HG03439 (cell line): ENCODE data around the gene WFDC2.

Experiments
- ATAC-seq: cut with Tn5 transposase; IDR thresholded peaks from one replicate; pipeline ENCODE4 v1.9.1; 2021; ENCODE audit warnings: mild to moderate bottlenecking, moderate library complexity; ENCODE audit not compliant: unreplicated experiment

Gene WFDC2, protein sequence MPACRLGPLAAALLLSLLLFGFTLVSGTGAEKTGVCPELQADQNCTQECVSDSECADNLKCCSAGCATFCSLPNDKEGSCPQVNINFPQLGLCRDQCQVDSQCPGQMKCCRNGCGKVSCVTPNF

DNA sequence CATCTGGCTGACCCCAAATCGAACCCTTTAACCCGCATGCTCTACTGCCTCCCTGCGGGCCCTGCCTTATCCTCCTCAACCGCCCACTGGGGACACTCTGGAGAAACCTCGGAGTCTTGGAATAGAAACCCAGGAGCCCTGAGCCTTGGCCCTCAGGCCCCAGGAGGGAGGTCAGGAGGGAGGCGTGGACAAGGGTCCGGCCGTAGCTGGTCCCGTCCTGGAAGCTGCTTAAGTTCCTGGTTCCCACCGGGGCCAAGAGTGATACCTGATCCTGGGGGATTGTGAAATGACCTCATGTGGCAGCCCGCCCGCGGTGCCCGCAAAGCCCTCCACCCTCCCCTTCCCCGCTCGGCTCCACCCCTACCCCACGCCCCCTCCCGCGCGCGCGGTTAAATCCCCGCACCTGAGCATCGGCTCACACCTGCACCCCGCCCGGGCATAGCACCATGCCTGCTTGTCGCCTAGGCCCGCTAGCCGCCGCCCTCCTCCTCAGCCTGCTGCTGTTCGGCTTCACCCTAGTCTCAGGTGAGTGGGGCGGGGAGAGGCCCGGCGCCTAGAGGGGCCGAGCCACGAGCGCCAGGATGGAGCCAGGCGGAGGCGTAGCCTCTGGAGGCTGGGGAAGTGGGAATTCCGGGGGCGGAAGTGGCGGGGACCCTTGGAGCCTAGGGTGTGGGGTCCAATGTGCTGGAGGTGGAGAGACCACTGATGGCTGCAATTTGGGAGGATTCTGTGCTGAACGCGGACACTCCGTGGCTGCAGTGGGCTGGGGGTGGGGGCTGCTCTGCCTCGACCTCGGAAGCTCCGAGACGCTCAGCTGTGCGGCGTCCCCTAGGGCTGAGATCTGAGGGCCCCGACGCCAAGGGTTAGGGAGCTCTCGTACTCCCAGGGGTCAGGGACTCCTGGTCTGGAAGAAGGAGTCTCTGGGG, at the start of gene WFDC2:
WFDC2 (plus strand) TSS at position 418 of the 926 bp plus-strand sequence; CDS start at position 447, 29 bp downstream.
- no peak for ATAC-seq

DNA sequence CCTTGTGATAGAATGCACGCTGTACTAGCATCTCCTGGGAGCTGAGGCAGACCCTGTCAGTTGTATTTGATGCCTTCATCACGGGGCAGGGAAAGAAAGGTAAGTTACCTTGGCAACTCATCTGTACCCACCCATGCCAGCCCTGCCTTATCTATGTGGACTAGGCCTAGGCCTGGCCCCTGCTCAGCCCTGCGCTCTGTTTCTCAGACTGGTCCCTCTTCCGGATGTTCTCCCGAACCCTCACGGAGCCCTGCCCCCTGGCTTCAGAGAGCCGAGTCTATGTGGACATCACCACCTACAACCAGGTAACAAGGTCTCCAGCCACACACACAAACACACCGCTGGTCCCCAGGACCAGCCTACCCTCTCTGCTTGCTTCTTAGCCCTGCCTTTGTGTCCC, 49.4 kb upstream of the WFDC2 start:
- ATAC-seq, result no peak

DNA sequence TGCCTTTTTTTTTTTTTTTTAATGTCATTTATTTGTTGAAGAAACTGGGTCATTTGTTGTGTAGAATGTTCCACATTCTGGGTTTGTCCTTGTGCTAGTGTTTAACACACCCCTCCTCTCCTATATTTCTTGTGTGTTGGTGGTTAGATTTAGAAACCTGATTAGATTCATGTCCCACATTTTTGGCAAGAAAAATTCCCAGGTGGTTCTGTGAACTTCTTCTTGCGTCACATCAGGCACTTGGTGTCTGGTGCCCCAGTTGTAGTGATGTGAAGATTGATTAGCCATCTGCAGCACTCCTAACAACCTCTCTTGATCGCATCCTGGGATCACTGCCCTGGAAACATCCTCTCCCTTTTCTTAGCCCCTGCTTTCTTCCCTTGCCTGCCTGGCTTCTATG, 45.9 kb upstream of the WFDC2 start:
- no peak for ATAC-seq

DNA sequence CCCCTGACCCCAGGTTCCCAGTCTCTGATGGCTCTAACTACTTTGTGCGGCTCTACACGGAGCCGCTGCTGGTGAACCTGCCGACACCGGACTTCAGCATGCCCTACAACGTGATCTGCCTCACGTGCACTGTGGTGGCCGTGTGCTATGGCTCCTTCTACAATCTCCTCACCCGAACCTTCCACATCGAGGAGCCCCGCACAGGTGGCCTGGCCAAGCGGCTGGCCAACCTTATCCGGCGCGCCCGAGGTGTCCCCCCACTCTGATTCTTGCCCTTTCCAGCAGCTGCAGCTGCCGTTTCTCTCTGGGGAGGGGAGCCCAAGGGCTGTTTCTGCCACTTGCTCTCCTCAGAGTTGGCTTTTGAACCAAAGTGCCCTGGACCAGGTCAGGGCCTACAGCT, 44.0 kb upstream of the WFDC2 start:
- no peak for ATAC-seq

DNA sequence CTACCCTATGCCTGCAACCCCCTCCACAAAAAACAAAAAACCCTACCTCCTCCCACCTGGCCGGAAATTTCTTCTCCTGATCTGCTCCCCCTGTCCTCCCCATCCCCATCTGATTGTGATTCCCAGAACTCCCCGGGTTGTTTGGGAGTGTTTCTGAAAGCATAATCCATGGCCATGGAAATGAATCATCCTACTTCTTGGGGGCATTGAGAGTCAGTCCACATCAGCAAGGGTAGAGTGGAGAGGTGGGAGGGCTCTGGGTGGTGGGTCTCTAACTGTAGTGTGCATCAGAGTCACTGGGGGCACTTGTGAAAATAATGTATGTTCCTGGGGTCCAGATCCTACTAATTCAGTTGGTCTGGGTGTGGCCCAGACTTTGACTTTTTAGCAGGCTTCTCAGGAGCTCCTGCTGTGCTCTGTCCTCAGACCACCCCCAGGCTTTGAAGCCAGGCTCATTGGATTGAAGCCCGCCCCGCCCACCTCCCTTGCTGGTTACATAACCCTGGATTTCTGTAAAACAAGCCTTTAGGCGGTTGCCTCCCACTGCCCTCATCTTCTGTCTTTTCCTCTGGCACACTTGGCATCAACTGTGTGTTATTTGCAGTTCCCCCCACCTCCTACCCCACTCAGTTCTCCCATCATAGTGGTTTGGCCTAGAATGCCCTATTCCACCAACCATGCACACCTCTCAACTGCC, 43.1 kb upstream of the WFDC2 start:
- ATAC-seq, result no peak

DNA sequence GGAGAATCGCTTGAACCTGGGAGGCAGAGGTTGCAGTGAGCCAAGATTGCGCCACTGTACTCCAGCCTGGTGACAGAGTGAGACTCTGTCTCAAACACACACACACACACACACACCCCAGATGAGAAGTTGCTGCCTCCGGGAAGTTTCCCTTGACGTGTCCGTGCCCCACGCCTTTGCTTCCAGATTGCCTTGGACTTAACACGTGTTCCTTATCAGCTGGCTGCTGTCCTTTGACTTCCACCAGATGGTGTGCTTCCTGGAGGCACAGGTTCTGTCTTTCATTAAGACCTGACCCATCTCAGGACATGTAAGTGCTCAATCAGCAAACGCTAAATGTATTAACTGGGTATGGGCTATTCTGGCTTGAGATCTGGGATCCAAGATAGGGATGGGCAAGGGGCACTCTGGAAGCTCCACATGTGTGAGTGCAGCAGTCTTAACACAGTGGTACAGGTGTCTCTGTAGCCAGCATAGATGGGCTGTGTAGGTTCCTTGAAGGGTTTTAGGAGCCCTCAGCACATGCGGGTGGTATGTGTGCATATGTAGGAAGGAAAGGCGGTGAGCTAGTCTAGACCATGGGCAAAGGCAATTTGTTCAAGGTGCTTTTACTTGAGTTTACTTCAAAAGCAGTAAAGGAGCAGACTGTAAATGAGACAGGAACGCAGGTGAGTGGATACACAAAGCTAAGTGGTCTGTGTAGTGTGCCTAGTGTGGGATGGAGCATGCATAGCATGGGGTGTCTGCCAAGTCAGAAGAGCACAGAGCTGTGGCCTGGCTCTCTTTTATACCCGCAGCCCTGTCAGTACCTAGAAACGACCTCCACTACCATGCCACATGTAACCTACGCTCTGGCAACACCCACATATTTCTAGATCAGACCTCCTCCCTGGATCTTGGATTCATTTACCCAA, 42.1 kb upstream of the WFDC2 start:
- ATAC-seq, result no peak

DNA sequence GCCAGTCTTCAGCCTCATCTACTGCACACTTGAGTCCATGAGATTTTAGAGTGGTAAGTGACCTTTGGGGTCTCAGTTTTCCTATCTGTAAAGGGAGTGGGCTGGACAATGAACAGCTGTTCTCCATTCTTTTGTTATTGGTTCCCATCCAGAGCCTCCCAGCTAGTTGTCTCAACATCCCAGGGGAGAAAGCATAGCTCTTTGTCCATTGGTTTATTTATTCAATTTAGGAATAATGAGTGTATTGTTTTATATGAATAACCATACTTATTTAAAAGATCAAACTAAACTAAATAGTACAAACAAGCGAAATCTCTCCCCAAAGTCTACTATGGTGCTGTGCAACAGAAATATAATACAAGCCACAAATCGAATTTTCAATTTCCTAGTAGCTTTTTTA, 39.9 kb upstream of the WFDC2 start:
- no peak for ATAC-seq

DNA sequence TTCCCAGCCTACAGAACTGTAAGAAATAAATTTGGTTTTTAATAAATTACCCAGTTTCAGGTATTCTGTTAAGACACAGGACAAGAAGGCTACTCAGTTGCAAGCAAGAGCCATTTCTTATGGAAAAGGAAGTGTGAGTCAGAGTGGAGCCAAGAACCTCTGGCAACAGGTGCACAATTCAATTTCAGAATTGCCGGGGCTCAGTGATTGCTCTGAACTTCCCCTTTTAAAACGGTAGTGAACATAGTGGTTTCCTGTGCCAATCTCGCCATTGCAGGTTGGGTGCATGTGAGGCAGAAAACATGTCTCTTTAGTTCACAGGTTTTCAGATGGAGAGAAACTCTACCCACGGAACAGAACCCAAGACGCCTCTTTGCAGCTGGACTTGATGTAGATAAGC, 37.3 kb upstream of the WFDC2 start:
- peak; percentile 55 for ATAC-seq

DNA sequence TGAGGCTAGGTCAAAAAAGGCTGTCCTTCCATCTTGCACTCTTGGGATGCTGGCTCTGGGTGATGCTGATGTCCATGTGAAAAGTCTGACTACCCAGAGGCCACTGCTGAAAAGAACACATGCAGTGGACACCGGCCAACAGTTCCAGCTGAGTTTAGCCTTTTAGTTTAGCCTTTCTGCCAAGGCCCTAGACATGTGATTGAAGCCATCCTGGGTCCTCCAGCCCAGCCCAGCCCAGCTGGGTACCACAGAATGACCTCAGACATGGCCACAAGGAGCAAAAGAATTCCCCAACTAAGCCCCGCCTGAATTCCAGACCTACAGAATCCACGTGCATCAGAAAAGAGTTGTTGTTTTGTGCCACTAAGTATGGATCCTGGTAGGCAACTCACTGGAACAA, 36.2 kb upstream of the WFDC2 start:
- ATAC-seq, result no peak

DNA sequence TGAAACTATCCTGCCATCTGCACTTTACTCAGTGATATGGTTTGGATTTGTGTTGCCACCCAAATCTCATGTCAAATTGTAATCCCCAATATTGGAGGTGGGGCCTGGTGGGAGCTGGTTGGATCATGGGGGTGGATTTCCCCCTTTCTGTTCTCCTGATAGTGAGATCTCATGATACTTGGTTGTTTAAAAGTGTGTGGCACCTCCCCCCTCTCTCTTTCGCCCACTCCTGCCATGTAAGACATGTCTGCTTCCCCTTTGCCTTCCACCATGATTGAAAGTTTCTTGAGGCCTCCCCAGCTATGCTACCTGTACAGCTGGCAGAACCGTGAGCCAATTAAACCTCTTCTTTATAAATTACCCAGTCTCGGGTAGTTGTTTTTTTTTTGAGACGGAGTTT, 35.6 kb upstream of the WFDC2 start:
- no peak for ATAC-seq

DNA sequence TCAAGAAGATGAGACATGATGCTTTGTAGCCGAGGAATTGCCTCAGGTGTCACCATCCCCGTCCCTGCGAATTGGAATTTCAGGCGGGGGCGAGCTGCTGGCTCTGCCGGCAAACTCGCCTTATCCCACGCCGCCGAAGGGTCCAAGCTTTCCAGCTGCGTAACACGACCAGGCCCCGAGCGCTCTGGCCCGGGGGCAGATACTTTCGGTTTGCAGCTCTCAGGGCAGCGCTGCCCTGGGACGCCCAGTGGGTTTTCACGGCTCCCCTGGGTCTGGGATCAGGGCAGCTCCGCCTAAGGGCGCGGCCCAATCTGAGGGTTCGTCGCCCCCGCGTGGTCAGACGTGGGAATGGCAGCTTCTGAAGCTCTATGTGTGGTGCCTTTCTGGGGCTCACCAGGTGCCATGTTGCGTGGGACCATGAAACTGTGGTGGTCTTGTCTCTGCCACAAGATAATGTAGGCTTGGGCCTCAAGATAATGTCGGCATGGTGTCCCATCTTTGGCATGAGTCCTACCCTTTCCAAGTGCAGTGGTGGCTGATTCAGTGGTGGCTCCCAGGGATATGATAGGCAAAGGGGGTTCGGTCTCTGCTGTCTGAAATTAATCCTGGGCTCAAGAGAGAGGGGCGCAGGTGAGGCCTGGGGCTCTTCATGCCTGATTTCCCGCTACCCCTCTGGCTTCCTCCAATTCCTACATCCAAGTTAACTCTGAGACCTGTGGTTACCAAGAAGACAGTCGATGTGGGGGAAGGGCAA, 32.6 kb upstream of the WFDC2 start:
- peak; percentile 83 for ATAC-seq

DNA sequence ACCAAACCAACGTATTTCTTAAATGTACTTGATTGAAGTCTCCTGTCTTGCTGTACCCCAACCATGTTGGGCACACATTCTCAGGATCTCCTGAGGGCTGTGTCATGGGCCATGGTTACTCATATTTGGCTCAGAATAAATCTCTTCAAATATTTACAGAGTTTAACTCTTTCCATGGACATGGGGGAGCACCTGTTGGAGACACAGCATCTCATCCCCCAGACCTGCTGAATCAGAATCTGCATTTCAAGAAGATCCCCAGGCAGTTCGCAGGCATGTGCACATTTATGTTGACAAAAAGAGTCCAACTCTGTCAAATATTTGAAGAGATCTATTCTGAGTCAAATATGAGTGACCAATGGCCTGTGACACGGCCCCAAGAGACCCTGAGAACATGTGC, 29.1 kb upstream of the WFDC2 start:
- no peak for ATAC-seq

DNA sequence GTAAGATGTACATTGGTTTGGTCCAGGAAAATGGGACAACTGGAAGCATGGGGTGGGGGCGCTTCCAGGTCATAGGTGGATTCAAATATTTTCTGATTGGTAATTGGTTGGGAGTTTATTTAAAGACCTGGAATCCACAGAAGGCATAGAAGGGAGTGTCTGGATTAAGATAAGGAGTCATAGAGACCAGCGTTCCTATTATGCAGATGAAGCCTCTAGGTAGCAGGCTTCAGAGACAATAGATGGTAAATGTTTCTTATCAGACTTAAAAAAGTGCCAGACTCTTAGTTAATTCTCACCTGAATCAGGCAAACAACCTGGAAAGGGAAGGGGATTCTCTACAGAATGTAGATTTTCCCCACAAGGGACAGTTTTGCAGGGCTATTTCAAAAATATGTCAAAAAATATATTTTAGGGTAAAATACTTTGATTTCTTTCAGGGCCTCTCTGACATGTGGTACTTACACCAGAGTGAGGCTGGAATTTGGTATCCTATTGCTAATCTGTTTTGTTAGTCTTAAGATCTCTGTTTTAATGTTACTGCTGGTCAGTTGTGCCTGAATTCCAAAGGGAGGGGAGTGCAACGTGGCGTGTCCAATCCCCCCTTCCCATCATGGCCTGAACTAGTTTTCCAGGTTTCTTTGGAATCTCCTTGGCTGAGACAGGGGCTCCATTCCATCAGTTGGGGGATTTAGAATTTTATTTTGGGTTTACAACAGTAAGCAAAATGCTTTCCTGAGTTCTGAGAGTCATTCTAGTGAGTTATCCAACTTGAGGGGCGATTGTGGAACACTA, 28.5 kb upstream of the WFDC2 start:
- ATAC-seq, result no peak

DNA sequence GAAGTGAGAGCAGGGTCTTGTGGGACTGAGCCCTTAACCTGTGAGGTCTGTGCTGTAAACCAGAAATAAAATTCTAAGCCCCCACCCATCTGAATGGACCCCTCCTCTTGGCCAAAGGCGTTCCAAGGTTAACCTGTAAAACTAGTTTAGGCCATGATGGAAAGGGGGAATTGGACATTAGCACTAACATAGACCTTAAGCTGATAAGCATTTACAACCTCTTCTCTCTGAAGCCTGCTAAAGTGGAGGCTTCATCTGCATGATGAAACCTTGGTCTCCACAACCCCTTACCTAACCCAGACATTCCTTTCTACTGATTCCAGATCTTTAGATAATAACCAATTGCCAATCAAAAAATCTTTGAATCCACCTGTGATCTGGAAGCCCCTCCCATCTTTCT, 27.8 kb upstream of the WFDC2 start:
- ATAC-seq, result no peak

DNA sequence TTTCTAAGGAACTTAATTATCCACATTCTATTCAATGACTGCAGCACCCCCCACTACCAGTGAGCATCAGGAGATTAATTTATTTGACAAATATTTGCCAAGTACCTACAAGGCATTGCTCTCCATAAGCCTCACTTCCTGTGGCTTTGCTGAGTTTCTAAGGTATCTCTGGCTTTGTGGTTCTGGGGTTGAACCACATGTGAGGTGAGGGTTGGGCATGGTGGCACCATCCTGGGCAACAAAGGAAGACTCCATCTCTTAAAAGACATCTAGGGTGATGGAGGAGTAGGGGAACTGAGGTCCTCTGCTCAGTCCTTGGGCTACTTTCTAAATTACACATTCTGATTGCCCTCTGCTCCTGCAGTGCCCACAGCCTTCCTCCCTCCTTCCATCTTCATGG, 25.5 kb upstream of the WFDC2 start:
- no peak for ATAC-seq

DNA sequence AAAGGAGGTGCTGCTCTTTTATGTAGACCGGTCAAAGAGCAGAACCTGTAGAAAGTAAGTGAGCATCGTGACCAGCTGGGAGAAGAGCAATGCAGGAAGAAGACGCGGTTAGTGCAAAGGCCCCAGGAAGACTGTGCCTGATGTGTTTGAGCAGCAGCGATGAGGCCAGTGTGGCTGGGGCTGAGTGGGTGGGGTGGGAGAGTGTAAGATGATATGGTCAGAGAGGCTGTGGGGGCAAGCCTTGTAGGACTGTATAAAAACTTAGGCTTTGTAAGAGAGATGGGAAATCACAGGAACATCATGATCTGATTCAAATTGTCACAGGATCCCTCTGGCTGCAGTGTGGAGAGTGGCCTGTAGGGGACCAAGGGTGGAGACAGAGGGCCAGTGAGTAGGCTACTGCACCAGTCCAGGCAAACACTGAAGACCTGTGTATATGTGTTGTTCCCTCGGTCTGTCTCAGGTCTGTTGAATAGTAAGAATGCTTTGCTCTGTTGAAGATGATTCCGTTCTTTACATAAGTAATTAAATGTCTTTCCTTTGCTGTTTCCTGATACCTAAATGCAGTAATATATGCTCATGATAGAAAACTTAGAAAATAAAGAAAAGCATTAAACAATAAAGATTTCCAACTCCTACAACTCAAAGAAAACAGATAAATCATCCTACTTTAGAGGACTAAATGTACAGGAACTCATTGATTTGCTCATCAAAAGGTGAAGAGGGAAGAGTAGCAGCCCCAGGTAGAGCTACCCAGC, 23.6 kb upstream of the WFDC2 start:
- no peak for ATAC-seq

DNA sequence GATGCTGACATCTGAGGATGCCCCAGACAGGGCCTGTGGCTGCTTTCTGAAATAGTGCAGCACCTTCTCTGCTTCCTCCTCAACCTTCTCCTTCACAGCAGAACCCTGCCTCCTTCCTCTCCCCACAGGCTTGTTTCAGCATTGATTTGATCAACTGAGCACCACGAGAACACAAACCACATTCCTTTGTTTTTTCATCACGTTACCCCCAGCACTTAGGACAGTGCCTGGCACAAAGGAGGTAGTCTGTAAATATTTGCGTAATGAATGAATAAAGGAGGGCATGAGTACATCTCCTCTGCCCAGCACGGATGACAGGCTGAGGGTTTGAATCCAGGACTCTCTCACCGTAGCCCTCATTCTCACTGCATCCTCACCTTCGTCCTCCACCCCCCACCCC, 21.3 kb upstream of the WFDC2 start:
- no peak for ATAC-seq

DNA sequence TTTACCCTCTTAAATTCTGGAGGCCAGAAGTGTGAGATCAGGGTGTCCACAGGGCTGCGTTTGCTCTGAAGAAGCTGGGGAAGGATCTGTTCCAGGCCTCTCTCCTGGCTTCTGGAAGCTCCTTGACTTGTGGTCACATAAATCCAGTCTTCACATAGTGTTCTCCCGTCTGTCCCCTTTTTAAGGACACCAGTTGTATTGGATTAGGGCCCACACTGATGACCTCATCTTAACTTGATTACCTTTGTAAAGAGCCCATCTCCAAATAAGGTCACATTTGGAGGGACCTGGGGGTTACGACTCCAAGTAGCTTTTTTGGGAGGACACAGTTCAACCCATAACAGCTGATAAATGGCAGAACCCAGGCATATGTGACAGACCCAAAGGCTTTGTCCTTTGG, 20.0 kb upstream of the WFDC2 start:
- ATAC-seq, result no peak
